Tibial nerve (tissue), 4 donors: ENCODE data around the gene EXTL1. TPM values are rescaled to one million over a fixed set of nuclear protein-coding genes. Genes with fewer than 3 reads are reported as not detected.

Experiments used
- DNase-seq, 2 donors: peaks; one replicate each; pipeline ENCODE4 v3.0.0-alpha.2; 2019; ENCODE audit warnings: low spot score in 2 of 2
- H3K27ac ChIP-seq, 4 donors: fragments of 200-600 bp; sonication (generic) in 3 of 4; one replicate each; pipeline ENCODE4 v1.5.1; 2017 to 2019; ENCODE audit warnings: mild to moderate bottlenecking in 1 of 4
- H3K27me3 ChIP-seq, 2 donors: fragments of 200-600 bp; sonication (generic) in 1 of 2; one replicate each; pipeline versions ENCODE4 v1.5.1 to v1.6.0; 2017 to 2019
- H3K36me3 ChIP-seq, 3 donors: fragments of 200-600 bp; sonication (generic); one replicate each; pipeline ENCODE4 v1.5.1; 2018 to 2019
- H3K4me1 ChIP-seq, 4 donors: fragments of 200-600 bp; sonication (generic) in 3 of 4; one replicate each; pipeline ENCODE4 v1.5.1; 2017 to 2019
- H3K4me3 ChIP-seq, 4 donors: fragments of 200-600 bp; sonication (generic) in 3 of 4; one replicate each; pipeline ENCODE4 v1.5.1; 2017 to 2019; ENCODE audit warnings: mild to moderate bottlenecking in 1 of 4, moderate library complexity in 1 of 4
- H3K9me3 ChIP-seq, 4 donors: fragments of 200-600 bp; sonication (generic) in 3 of 4; one replicate each; pipeline ENCODE4 v1.5.1; 2017 to 2019
- CTCF ChIP-seq, 5 experiments: fragments of 200-600 bp in 3 of 5; fragments of 450-650 bp in 2 of 5; sonication (generic) in 3 of 5; IDR thresholded peaks; one replicate each; pipeline ENCODE4 v1.5.1; 2016 to 2019; ENCODE audit warnings: antibody characterized with exemption in 5 of 5, mild to moderate bottlenecking in 3 of 5, moderate library complexity in 2 of 5
- EP300 ChIP-seq, 2 donors: sonication (generic); formaldehyde crosslinking; IDR thresholded peaks; one replicate each; pipeline ENCODE4 v1.6.1; 2017; ENCODE audit warnings: antibody characterized with exemption in 2 of 2, mild to moderate bottlenecking in 1 of 2
- POLR2A ChIP-seq, 2 donors: fragments of 450-650 bp; IDR thresholded peaks; one replicate each; pipeline ENCODE4 v1.6.1; 2017; ENCODE audit warnings: antibody characterized with exemption in 2 of 2, mild to moderate bottlenecking in 2 of 2, moderate library complexity in 2 of 2
- WGBS, 2 donors: methylation state at CpG; one replicate each; pipeline ENCODE4 v1.1.5; 2018; 5-methylcytosine and 5-hydroxymethylcytosine counted together
- total RNA-seq, 4 donors: library from RNA; depleted of rRNA; stranded (reverse); fragments of >200 nt; gene quantifications; one replicate each; pipeline ENCODE4 v1.1.0, GENCODE V29; 2016

The EXTL1 gene
- total RNA-seq, 4 donors from 2014 or later: 30.6 to 44.3 (median 34.6) TPM

DNA sequence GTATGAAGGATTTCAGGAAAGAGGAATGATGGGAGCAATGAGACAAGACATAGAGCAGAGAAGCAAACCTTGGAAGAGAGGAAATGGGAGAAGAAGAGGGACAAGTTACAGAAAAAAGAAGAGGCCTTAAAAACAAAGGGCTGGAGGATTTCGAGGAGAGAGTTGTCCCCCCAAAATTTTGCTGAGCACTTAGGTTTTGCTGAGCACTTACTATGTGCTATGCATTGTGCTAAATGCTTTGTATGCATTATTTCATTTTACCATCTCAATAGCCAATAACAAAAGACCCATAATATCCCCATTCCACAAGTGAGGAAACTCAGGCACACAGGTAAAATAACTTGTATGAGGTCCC, 48.3 kb downstream of the EXTL1 start:
- DNase-seq: no peak
- no peaks in the 10 kb centered on the region for H3K4me1 ChIP-seq
- no peak overlapping the region for H3K4me3 ChIP-seq
- H3K36me3 ChIP-seq: no peaks in the 10 kb centered on the region
- TF ChIP-seq EP300 (IDR thresholded peaks at IDR 0.05) (no peak), CTCF (IDR thresholded peaks at IDR 0.05) (no peak)
- 86% methylated on average over 1 of the region's 1 CpG for WGBS, 2 donors
- no peak overlapping the region for H3K27ac ChIP-seq
- peaks cover 0 to 66% of the 10 kb centered on the region in 2 donors for H3K27me3 ChIP-seq
- no peaks in the 10 kb centered on the region for H3K9me3 ChIP-seq

DNA sequence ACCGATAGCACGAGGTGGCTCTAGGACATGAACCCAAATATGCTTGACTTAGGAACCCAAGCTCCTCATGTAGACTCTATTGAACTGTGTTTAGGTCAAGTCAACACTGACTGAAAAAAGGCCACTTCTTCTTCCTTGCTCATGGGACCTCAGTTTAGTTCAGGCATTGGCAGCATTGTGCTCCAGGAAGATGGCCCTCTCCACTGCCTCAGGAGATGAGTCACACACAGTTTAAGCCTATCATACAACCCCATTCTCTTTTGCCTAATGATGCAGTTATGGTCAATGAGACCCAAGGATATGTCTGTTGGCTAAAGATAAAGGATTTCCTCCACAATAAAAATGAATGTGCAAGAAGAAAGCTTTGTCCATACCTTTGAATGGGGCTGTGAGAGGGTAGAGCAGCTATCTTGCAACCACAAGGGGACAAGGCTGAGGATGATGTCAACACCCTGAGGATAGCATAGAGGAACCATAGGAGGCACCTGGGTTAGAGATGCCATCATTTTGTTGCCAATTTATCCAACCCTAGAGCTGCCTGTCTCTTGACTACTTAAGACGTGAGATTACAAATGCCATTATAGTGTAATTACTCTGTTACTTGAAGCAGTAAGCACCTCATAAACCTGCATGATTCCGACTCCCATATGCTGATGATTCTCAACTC, 48.9 kb downstream of the EXTL1 start:
- Histone ChIP-seq H3K4me1 (no peaks in the 10 kb centered on the region), H3K9me3 (no peaks in the 10 kb centered on the region), H3K36me3 (no peaks in the 10 kb centered on the region), H3K27me3 (peaks cover 0 to 71% of the 10 kb centered on the region in 2 donors), H3K27ac (no peak overlapping the region), H3K4me3 (no peak overlapping the region)
- DNase-seq: no peak
- 83 to 84% methylated on average over 4 of the region's 4 CpGs for WGBS, 2 donors
- TF ChIP-seq POLR2A (IDR thresholded peaks at IDR 0.05): no peak
- no peak for TF ChIP-seq CTCF (IDR thresholded peaks at IDR 0.05)
- no peak for TF ChIP-seq EP300 (IDR thresholded peaks at IDR 0.05)

- Histone ChIP-seq H3K27me3 (peaks cover 0 to 74% of the 10 kb centered on the region in 2 donors), H3K36me3 (no peaks in the 10 kb centered on the region), H3K4me1 (no peaks in the 10 kb centered on the region), H3K4me3 (no peak overlapping the region), H3K9me3 (no peaks in the 10 kb centered on the region), H3K27ac (no peak overlapping the region)
- TF ChIP-seq CTCF (IDR thresholded peaks at IDR 0.05) (no peak), EP300 (IDR thresholded peaks at IDR 0.05) (no peak)
- 89 to 91% methylated on average over 6 of the region's 6 CpGs for WGBS, 2 donors
- DNase-seq: no peak
These were observed 49.4 kb downstream of the EXTL1 start for GRCh38 chr1:26070963-26071342.

DNA sequence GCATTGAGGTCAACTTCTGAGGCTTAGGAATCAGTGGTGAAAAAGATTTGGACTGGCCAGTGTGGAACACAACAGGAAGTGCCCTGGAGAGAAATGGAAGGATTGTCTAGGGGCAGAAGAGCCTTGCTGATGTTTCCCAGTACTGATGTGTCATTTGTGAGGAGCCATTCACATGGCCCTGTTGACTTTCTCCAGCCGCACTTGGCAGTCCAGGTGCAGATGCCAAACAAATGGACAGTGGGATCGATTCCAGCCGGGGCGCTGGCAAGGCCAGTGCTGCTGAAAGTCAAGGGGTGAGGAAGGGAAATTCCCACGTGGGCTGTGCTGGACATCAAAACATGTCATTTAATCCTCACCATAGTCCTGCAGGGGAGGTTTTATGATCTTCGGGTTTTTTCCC, 50.7 kb downstream of the EXTL1 start:
- Histone ChIP-seq H3K4me1 (no peaks in the 10 kb centered on the region), H3K4me3 (no peak overlapping the region), H3K36me3 (no peaks in the 10 kb centered on the region), H3K9me3 (no peaks in the 10 kb centered on the region), H3K27me3 (peaks cover 0 to 73% of the 10 kb centered on the region in 2 donors), H3K27ac (no peak overlapping the region)
- DNase-seq: no peak
- TF ChIP-seq CTCF (IDR thresholded peaks at IDR 0.05): no peak
- TF ChIP-seq EP300 (IDR thresholded peaks at IDR 0.05): no peak
- TF ChIP-seq POLR2A (IDR thresholded peaks at IDR 0.05): no peak
- 43 to 44% methylated on average over 6 of the region's 6 CpGs for WGBS, 2 donors

DNA sequence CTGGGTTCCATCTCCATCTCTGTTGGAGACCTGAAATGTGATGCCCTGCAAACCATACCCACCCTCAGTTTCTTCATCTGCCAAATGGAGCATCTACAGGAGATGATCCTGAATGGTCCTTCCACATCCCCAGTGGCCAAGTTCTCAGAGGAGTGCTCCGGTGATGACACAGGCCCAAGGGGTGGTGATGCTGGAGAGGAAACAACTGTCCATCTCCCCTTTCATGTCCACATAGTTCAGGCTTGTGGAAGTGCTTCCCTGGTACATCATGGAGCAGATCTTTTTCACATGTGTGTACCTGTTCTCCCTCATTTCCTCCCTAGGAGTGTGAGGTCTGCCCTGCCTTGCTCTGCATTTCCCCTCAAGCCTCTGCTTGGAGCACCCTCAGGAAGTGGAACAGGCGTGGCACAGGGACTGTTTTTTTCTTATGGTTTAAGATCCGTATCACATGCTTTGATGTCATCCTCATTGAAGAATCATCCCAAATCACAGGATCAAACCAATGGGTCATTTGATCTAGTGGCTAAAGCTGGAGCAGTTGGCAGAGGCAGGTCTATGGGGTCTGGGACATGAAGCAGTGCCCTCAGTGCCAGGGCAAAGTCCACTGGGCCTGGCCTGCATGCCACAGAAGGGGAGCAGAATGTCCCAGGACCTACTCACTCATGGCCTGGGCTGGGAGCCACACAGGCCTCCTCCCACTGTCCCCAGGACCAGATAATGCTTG, 54.0 kb downstream of the EXTL1 start:
- no peak overlapping the region for H3K4me3 ChIP-seq
- peaks cover 0 to 49% of the 10 kb centered on the region in 2 donors for H3K27me3 ChIP-seq
- H3K4me1 ChIP-seq: no peaks in the 10 kb centered on the region
- no peak overlapping the region for H3K27ac ChIP-seq
- no peaks in the 10 kb centered on the region for H3K36me3 ChIP-seq
- H3K9me3 ChIP-seq: no peaks in the 10 kb centered on the region
- no peak for TF ChIP-seq POLR2A (IDR thresholded peaks at IDR 0.05)
- no peak for TF ChIP-seq CTCF (IDR thresholded peaks at IDR 0.05)
- no peak for TF ChIP-seq EP300 (IDR thresholded peaks at IDR 0.05)
- 76 to 79% methylated on average over 3 of the region's 3 CpGs for WGBS, 2 donors
- DNase-seq: no peak
